GM19463 (cell line): ENCODE data around the gene CD59.
"Not testable (repeated sequence)": the region's sequence is repeated elsewhere in the genome, so short reads cannot be mapped to it uniquely, and the experiment has no call there.

Source experiments
- ATAC-seq: cut with Tn5 transposase; IDR thresholded peaks from one replicate; pipeline ENCODE4 v1.9.1; 2021; ENCODE audit warnings: mild to moderate bottlenecking, moderate library complexity; ENCODE audit not compliant: unreplicated experiment

The CD59 gene

GRCh38 chr11:33669598-33670249 is 66.5 kb downstream of the CD59 start:
- ATAC-seq = no peak

GRCh38 chr11:33668951-33669596 is 67.1 kb downstream of the CD59 start:
- ATAC-seq = no peak

GRCh38 chr11:33668468-33668825 is 67.8 kb downstream of the CD59 start:
- ATAC-seq = no peak

GRCh38 chr11:33667819-33668467 is 68.3 kb downstream of the CD59 start:
- no peak for ATAC-seq

- no peak for ATAC-seq
These were observed 70.7 kb downstream of the CD59 start for GRCh38 chr11:33665350-33666106.

- ATAC-seq = no peak
These were observed 71.4 kb downstream of the CD59 start for GRCh38 chr11:33664827-33665226.

- no peak for ATAC-seq
These were observed 72.1 kb downstream of the CD59 start for GRCh38 chr11:33664166-33664565.

- ATAC-seq = no peak
These were observed 73.1 kb downstream of the CD59 start for GRCh38 chr11:33663121-33663520.

- not testable (repeated sequence) for ATAC-seq
These were observed 74.7 kb downstream of the CD59 start for GRCh38 chr11:33661526-33661925.

GRCh38 chr11:33660962-33661361 is 75.3 kb downstream of the CD59 start:
- no peak for ATAC-seq

- no peak for ATAC-seq
These were observed 76.7 kb downstream of the CD59 start for GRCh38 chr11:33659370-33660139.

- ATAC-seq = no peak
These were observed 77.9 kb downstream of the CD59 start for GRCh38 chr11:33658195-33658900.

GRCh38 chr11:33657757-33658156 is 78.5 kb downstream of the CD59 start:
- no peak for ATAC-seq

- no peak for ATAC-seq
These were observed 79.5 kb downstream of the CD59 start for GRCh38 chr11:33656768-33657167.

GRCh38 chr11:33655842-33656600 is 80.2 kb downstream of the CD59 start:
- ATAC-seq = peak; percentile 84

- ATAC-seq = no peak
These were observed 81.6 kb downstream of the CD59 start for GRCh38 chr11:33654594-33654993.
